AG04449 (cell line): ENCODE data around the gene MRPS12.
"Not testable (repeated sequence)": the region's sequence is repeated elsewhere in the genome, so short reads cannot be mapped to it uniquely, and the experiment has no call there.

Source experiments
- CTCF ChIA-PET: fragments of 350-600 bp; formaldehyde crosslinking; extraction: SDS; loops from one replicate; lab custom pipeline; 2021; ENCODE audit warnings: antibody characterized with exemption; lab: Yijun Ruan, JAX
- POLR2A ChIA-PET: fragments of 400-600, 350-600 bp; formaldehyde crosslinking; extraction: SDS; loops from one replicate; lab custom pipeline; 2020; ENCODE audit warnings: antibody characterized with exemption, inconsistent platforms; lab: Yijun Ruan, JAX
- DNase-seq: peaks from one replicate; pipeline ENCODE4 v3.0.0-alpha.2; 2010; ENCODE audit warnings: low read depth, low spot score
- H3K4me3 ChIP-seq: 2 replicates; pipeline ENCODE4 v1.5.1; 2011; ENCODE audit warnings: low read depth, mild to moderate bottlenecking, control low read depth, low read length
- CTCF ChIP-seq: IDR thresholded peaks from one replicate; pipeline ENCODE4 v1.5.1; 2011; ENCODE audit warnings: mild to moderate bottlenecking, moderate library complexity, low read length, control low read depth, inconsistent platforms; ENCODE audit not compliant: insufficient read depth; ENCODE audit errors: missing control alignments

The MRPS12 gene

GRCh38 chr19:38953677-38954076 lies 22.9 kb downstream of the MRPS12 start:
- ChIA-PET CTCF (interaction anchor here (0.7 to 2.3 kb wide), 6 partner anchors 8 to 551 kb away, joined by 3 to 12 read pairs (median 4); partner anchors contain the start of gene FAM98C), POLR2A (no interaction called here)
- no peak for DNase-seq
- TF ChIP-seq CTCF: no peak
- no peak overlapping the region for H3K4me3 ChIP-seq

GRCh38 chr19:38956264-38956663 lies 25.5 kb downstream of the MRPS12 start:
- POLR2A ChIA-PET: no interaction called here
- no peak for TF ChIP-seq CTCF
- no peak for DNase-seq
- H3K4me3 ChIP-seq: no peak overlapping the region
- CTCF ChIA-PET: interaction anchor here (0.6 to 1.8 kb wide), 7 partner anchors 10 to 554 kb away, joined by 3 to 6 read pairs (median 3); partner anchors contain the start of genes FAM98C, MRPS12 and SARS2

GRCh38 chr19:38958301-38958700 lies 27.6 kb downstream of the MRPS12 start:
- no peak overlapping the region for H3K4me3 ChIP-seq
- POLR2A ChIA-PET: interaction anchor here (0.6 kb wide), 1 partner anchor 17 kb away, joined by 3 read pairs; the partner anchor contains the start of gene FBXO17
- no peak for TF ChIP-seq CTCF
- DNase-seq: no peak
- CTCF ChIA-PET: no interaction called here

- ChIA-PET CTCF (interaction anchor here (0.8 to 3.7 kb wide), 10 partner anchors 7 to 444 kb away, joined by 3 to 31 read pairs (median 3); partner anchors contain the start of gene FBXO17), POLR2A (no interaction called here)
- no peak for TF ChIP-seq CTCF
- H3K4me3 ChIP-seq: no peak overlapping the region
- DNase-seq: no peak
Observed at GRCh38 chr19:38959618-38960017, 28.9 kb downstream of the MRPS12 start.

GRCh38 chr19:38964738-38965137 lies 34.0 kb downstream of the MRPS12 start:
- DNase-seq: no peak
- H3K4me3 ChIP-seq: no peak overlapping the region
- TF ChIP-seq CTCF: no peak
- ChIA-PET CTCF (no interaction called here), POLR2A (no interaction called here)

- POLR2A ChIA-PET, DNase-seq: not testable (repeated sequence)
- CTCF ChIA-PET: interaction anchor here (0.7 to 1.9 kb wide), 4 partner anchors 10 to 160 kb away, joined by 3 to 11 read pairs (median 4); partner anchors contain the start of gene FBXO17
Observed at GRCh38 chr19:38966149-38966548, 35.4 kb downstream of the MRPS12 start.

More at GRCh38 chr19:38966149-38966548, 35.4 kb downstream of the MRPS12 start:
- not testable (repeated sequence) for H3K4me3 ChIP-seq
